Uterus (tissue), 2 donors: ENCODE measurements around the gene PYGB.

ENCODE experiments used
- CTCF ChIP-seq, 4 experiments: fragments of 200-600 bp in 2 of 4; fragments of 450-650 bp in 2 of 4; sonication (generic) in 2 of 4; IDR thresholded peaks; one replicate each; pipeline ENCODE4 v1.5.1; 2016 to 2019; ENCODE audit warnings: antibody characterized with exemption in 4 of 4, mild to moderate bottlenecking in 2 of 4, moderate library complexity in 1 of 4
- POLR2A ChIP-seq, 2 donors: fragments of 450-650 bp; IDR thresholded peaks; one replicate each; pipeline ENCODE4 v1.6.1; 2016; ENCODE audit warnings: antibody characterized with exemption in 2 of 2, mild to moderate bottlenecking in 1 of 2, moderate library complexity in 1 of 2

GRCh38 chr20:25251558-25251957 is 3.7 kb downstream of the PYGB start:
- TF ChIP-seq CTCF (IDR thresholded peaks at IDR 0.05) (no peak), POLR2A (IDR thresholded peaks at IDR 0.05) (no peak)
